Skin of body (tissue), 2 donors: ENCODE results near the gene BANF1. TPM values are rescaled to one million over a fixed set of nuclear protein-coding genes. Genes with fewer than 3 reads are reported as not detected.
"Not testable (repeated sequence)": the region's sequence is repeated elsewhere in the genome, so short reads cannot be mapped to it uniquely, and the experiment has no call there.

ENCODE experiments used
- DNase-seq: peaks from one replicate; lab custom pipeline; 2025; lab: John Stamatoyannopoulos, UW
- total RNA-seq: library from RNA; depleted of rRNA; stranded (reverse); fragments of >200 nt; gene quantifications from one replicate; pipeline ENCODE4 v1.2.3, GENCODE V29; 2014

Gene BANF1
- total RNA-seq, 1 donor from 2014 or later: 20.5 TPM

DNA sequence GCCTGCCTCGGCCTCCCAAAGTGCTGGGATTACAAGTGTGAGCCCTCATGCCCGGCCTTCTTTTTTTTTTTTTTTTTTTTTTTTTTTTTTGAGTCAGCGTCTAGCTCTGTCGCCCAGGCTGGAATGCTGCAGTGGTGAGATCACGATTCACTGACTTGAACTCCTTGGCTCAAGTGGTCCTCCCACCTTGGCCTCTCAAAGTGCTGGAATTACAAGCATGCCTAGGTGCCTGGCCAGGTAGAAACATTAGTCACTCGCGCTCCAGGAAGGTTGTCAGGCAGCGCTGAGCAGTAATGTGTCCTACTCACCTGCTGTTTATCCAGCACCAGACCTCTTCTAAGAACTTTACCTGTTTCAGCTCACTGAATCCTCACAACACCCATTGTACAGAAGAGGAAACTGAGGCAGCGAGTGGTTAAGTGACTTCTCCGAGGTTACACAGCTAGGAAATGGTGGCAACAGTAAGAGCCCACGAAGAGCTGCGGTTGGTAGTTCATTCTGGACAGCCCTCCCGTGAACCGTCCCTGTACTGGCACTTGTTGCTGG is 9.0 kb downstream of the BANF1 start:
- no peak for DNase-seq

DNA sequence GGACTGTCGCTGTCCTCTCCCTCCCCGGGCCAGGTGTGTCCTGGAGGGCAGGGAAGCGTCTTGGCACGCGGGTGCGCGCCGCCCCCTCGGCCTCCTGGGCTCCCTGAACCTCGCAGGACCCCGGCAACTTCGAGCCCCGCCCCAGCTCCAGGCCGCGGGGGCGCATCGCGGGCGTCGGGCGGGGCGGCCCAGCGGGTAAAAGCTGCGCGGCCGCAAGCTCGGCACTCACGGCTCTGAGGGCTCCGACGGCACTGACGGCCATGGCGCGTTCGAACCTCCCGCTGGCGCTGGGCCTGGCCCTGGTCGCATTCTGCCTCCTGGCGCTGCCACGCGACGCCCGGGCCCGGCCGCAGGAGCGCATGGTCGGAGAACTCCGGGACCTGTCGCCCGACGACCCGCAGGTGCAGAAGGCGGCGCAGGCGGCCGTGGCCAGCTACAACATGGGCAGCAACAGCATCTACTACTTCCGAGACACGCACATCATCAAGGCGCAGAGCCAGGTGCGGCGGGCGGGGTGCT is 9.5 kb downstream of the BANF1 start, which contains the start of gene CST6:
TSS of gene CST6 (plus strand) at position 224 of the 519 bp plus-strand sequence. CDS start at position 261, 37 bp downstream.
- DNase-seq: no peak

DNA sequence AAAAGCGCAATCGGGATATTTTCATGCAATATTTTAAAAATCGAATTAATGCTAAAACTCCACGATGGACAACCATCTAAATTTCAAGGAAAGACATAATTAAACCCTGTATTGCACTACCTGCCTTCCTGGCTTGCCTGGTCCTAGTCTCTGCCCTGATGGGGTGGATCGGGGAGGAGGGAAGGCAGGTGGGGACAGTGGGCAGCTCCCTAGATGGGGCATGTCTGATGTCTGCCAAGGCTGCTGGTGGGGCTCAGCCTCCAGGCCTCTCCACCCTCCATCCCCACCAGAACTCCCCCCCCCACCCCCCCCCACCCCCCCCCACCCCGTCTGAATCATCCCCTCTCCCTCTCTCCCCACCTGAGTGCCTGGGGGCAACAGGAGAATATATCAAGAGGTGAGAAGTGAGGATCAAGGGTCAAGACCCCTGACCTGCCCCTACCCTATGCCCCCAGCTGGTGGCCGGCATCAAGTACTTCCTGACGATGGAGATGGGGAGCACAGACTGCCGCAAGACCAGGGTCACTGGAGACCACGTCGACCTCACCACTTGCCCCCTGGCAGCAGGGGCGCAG is 10.2 kb downstream of the BANF1 start:
- DNase-seq: no peak

DNA sequence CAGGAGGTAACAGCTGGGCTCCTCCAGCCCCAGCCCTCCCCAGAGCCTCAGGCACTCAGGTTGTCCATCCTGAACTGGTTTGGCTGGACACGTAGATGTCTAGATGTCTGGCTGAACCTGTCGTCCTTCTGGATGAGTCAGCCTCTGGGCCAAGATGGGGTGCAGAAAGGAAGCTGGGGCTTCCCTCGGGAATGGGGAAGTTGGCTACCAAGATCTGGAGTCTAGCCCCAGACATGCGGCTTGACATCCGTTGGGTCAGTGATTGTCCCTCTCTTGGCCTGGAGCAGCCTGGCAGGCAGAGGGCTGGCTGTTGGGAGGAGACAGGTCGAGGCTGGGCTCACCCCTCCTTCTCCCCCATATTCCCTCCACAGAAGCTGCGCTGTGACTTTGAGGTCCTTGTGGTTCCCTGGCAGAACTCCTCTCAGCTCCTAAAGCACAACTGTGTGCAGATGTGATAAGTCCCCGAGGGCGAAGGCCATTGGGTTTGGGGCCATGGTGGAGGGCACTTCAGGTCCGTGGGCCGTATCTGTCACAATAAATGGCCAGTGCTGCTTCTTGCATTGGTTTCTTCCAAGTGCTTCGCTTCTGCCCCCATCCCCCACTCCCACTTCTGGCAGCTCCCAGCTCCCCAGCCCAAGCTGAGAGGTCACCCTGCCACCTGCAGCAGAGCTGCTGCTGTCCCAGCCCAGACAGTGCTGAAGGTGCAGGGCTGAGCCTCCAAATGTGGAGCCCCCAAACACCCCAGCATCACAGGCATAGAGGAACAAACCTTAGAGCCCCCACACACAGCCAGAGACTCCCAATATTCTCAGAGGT is 10.9 kb downstream of the BANF1 start:
- DNase-seq: no peak

DNA sequence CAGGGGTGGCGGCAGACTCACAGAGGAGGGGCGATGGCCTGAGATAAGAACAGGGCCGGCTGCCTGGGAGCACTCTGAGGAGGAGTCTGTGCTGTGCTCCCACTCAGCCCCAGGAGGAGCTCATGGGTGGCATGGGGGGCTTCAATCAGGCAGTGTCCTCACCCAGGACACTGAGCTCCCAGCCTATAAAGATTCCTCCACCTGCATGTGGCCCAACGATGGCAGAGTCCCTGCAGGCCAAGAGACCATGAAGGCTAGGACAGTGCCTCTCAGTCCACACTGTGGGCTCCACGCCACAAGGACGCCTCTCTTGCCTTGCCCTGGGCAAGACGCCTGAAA is 11.4 kb downstream of the BANF1 start:
- DNase-seq: no peak

DNA sequence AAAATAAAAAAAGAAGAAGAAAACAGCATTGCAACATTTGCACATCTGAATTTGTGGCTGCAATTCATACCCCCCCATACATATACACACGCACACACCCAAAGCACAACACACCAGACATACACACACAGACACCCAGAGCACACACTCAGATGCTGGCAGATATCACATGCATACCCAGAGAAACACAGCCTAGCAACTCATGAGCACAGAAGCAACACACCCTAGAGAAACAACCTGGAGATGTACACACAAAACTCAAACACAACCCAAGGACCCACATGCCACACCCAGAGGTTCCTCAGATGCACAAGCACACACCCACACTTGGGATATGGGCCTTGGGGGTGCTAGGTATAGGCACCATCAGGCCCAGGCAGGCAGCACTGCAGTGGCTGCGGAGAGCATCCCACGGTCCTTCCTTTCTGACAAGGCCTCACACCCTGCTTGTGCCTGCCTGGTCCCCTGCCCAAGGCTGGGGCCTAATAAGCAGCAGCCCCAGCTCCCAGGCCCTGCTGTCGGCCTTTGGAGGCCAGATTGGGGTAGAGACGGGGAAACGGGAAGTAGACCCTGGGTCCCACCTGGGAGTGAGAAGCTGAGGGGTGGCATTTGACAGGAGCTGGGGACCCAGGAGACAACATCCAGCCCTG is 12.6 kb downstream of the BANF1 start:
- DNase-seq: no peak

DNA sequence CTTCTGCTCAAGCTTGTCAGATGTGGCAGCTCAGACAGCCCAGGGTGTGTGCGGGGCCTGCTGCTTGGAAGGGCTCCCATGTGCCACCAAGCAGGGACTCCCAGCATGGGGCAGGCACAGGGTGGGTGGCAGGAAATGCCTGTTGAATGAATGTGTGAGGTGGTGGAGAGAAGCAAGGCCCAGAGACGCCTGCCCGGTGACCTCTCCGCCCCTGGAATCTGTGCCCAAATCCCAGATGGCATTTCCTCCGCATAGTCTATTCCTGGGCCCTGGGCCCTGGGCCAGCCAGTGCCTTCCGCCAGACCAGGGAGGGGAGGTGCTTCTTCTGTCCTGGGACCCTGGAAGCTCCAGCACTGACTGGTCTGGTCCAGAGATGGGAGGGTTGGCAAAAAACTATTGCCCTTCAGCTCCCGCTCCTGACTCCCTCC is 13.2 kb downstream of the BANF1 start:
- no peak for DNase-seq

DNA sequence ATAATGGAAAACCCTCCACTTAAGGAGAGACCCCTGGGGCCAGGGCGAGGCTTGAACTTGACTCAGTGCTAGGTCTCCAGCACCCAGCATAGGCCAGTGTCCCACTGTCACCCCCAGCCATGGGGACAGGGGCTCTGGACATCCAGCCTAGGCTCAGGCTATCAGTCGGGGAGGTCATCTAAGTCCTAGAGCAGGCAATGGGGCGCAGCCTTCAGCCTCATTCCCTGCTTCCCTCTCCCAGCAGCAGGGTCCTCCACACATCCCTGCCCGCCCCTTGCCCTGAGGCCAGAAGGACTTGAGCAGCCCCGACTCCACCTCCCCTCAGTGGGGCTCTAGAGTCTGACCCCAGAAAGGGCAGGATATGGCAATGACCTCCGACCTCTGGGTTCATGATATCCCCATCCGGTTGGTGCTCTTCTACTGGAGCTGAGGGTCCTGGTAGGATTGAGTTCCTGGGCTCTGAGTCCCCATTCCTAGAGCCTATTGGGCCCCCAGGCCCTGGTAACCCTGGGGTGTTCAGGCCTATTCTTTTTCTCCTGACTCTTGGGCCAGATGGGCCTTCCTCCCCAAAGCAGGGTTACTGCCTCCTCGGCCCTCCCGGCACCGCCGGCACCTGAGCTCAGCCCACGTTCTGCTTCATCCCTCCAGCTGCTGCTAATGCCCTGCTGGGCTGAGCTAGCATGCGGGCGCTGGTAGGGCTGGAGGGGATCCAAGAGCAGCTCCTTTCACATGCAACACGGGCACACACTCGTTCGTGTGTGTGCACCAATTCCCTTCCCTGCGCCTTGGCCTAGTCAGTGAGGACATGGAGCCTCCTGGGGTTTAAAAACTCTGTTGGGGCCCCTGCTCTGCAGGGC is 13.9 kb downstream of the BANF1 start:
- no peak for DNase-seq

DNA sequence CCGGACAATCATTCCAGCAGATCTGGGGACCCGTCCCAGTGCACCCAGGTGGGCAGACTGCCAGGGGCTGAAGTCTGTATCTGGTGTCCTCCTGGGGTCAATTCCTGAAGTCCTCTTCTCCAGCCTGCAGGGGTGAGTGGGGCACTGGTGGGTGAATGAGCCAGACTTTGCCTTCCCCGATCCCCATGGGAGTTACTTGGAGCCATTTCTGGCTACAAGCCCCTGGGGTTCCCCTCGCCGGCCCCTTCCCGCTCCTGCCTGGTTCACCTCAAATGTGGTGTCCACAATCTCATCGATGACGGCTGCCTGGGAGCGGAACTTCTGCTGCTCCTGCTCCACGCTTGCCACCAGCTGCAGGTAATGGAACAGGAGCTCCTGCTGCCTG is 14.5 kb downstream of the BANF1 start:
- no peak for DNase-seq

DNA sequence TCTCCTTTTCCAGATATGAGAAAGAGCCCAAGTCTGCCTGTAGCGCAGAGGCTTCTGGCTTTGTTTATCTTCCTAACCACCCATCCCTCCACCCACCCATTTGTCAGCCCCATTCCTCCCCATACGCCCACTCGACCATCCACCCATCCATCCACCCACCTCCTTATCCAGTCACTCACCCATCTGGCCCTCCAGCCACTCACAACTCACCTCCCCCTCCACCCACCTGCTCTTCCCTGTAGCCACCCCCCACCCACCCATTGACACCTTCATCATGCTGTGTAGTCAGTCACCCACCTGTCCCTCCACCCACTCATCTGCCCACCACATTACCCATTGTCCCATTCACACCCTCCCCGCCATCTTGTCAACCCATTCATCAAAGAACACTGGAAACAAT is 15.0 kb downstream of the BANF1 start:
- no peak for DNase-seq

DNA sequence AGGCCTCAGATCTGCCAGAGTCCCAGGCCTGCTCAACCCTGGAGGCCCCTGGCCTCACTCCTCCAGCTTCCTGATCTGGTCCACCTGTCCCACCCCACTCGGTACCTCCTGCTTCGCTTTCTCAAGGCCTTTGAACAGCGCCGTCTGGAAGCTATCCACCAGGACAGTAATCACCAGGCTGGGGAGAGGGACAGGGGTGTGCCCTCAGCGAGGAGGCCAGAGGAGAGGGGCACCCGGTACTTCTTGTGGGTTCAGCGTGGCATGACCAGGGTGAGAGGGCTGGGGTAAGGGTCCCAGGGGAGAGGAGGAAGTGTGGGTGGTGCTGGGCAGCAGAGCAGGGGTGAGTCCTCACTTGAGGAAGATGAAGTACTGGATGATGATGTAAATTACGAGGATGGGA is 17.9 kb downstream of the BANF1 start:
- no peak for DNase-seq

DNA sequence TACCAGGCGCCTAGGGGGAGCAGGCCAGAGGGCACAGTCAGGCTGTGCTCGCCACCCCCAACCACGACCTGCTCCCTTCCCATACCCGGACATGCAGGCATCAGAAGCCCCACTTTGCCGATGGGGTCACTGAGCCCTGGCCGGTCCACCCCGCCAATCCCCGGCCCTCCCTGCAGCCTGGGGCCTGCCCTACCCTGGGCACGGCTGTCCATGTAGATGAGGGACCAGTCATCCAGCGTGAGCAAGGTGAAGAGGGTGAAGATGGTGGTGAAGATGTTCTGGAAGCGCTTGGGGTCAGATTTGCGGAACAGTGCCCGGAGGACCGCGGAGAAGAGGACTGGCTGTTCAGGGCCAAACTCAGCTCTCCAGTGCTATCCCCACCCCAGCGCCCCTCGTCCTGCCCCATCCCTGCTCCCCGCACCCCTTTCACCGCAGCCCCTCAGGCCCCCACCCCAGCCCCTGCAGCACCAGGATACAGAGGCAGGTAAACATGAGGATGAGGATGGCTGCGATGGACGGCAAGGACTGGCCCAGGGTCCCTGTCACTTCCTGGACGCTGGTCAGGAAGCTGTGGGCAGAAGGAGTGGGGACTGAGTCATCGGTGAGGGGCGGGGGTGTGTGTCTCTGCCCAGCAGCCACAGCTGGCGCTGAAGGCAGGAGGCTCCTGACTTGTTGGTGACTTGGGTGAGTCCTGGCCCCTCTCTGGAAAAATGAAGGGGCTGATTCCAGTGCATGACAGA is 18.5 kb downstream of the BANF1 start:
- no peak for DNase-seq

DNA sequence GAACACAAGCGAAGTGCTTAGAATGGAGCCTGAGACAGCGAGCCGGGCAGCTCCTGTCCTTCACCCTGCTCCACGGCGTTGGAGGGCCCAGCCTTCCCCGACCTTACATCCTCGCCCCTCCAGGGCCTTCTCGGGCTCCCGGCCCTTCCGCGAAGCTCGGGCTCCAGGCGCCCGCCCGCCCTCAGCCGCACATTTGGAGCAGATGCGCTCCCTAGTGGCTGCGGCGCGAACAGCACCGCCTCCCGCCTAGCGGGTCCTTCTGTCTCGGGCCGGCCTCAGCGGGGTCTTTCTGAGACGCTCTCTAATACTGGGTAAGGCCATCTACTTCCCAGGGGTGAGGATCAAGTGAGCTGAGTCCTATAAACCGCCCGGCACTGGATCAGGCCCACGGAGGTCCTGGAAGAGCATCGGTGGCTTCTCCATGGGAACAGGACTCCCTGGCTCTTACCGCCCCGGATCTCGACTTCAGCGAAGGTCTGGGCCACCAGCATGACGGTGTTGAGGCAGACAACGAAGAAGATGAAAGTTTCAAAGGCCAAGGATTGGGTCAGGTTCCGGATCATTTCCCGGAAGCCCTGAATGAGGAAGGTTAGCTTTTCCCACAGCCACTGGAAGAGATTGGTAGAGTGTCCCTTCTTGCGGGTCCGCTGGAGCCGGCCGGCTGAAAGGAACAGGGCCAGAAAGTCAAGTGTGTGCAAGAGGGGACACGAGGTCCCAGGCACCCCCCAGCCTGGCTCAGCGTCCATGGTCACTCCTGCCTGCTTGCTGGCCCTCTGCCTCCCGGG is 20.3 kb downstream of the BANF1 start:
- DNase-seq: no peak

DNA sequence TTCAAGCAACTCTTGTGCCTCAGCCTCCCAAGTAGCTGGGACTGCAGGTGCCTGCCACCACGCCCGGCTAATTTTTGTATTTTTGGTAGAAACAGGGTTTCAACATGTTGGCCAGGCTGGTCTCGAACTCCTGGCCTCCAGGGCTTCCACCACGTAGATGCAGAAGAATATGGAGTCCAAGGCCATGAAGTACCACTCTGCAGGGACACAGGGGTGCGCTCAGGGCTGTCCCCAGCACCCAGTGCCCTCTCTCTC is 20.8 kb downstream of the BANF1 start:
- not testable (repeated sequence) for DNase-seq

DNA sequence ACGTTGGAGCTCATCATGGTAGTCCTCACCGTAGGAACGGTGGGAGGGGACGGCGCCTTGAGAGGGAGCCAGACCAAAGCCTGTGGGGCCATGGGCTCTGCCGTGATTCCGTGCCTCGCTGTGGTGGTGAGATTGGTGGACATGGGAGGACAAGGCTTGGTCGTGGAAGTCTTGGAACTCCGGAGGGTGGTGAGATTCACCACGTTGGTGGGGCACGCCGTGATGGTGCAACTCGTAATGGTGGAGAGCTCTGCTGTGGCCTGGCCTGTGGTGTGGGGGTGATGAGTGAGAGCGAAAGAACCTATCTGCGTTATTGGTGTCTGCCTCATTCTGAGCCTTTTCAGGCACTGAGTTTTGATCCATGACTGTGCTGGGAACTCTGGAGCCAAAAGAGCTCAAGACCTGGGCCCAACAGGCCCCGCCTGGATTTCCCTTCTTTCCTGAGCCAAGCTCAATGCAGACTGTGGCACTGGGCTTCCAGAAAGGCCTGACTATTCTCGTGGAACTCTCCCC is 23.8 kb downstream of the BANF1 start, which contains the start of gene CATSPER1:
TSS of gene CATSPER1 (minus strand) at position 463 of the 513 bp plus-strand sequence. CDS start at position 363, 100 bp downstream.
- DNase-seq: no peak

DNA sequence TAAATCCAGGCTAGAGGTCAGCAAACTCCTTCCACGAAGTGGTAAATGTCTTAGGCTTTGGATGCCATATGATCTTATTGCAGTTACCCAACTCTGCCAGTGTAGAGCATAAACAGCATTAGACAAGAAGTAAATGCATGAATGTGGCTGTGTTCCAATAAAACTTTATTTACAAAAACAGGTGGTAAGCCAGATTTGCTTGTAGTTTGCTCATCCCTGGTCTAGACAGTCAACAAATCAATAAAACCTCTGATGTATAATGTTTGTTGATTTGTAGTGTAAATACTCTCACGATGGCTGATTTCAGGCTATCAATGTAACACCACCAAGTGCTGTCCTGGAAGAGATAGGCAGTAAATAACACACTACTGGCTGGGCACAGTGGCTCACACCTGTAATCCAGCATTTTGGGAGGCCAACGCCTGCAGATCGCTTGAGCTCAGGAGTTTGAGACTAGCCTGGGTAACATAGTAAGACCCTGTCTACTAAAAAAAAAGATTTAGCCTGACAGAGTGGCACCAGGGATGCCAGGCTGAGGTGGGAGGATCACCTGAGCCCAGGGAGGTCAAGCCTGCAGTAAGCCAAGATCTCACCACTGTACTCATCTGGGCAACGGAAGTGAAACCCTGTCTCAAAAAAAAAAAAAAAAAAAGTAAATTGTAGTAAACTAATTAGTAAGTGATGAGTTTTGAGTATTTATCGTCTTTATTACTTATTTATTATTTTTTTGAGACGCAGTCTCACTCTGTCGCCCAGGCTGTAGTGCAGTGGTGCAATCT is 30.8 kb downstream of the BANF1 start:
- DNase-seq: no peak

DNA sequence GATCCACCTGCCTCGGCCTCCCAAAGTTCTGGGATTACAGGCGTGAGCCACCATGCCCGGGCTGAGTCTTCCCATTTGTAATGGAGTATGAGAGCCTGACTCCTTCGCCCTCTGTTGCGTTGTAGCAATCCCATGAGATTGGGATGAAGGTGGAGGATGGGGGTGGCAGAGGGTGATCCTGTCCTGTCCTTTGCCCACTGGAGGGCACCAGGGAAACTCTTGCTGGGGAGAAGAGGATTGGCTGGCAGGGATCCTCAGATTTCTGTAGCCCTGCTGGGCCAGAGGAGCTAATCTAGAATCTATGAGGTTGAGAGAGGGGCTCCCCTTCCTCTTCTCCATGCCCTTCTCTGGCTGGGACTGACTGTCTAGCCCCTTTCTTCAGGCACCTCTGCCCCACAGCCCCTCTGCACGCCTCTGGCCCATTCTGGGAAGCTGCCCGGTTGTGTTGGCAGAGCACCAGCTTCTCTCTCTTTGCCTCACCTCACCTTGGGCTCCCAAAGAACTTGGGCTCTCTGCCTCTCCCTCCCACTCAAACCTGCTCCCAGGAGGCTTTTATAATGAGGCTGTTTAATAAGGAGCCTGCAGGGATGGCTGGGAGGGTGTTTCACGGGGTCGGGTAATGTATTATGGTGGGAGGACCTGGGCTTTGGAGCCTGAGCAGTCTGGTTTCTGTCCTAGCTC is 33.5 kb downstream of the BANF1 start:
- DNase-seq: no peak

DNA sequence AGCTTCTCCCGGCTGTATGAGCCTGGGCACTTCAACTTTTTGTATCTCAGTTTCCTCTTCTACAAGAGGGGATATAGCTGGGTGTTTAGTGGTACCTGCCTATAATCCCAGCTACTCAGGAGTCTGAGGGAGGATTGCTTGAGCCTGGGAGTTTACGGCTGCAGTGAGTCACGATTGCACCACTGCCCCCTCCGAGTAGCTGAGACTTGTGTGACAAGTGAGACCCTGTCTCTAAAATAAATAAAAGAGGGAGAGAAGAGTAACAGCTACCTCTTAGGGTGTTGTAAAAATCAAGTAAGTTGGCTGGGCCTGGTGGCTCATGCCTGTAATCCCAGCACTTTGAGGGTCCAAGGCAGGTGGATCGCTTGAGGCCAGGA is 34.0 kb downstream of the BANF1 start:
- DNase-seq: no peak
